LNCAP (cell line): ENCODE measurements around the gene AQP1.

Experiments used
- TF ChIP-seq, protein P1 (sequence below): fragments of 450-650 bp; IDR thresholded peaks from 2 replicates; pipeline ENCODE4 v1.5.1; 2017; ENCODE audit warnings: mild to moderate bottlenecking

The AQP1 gene

DNA sequence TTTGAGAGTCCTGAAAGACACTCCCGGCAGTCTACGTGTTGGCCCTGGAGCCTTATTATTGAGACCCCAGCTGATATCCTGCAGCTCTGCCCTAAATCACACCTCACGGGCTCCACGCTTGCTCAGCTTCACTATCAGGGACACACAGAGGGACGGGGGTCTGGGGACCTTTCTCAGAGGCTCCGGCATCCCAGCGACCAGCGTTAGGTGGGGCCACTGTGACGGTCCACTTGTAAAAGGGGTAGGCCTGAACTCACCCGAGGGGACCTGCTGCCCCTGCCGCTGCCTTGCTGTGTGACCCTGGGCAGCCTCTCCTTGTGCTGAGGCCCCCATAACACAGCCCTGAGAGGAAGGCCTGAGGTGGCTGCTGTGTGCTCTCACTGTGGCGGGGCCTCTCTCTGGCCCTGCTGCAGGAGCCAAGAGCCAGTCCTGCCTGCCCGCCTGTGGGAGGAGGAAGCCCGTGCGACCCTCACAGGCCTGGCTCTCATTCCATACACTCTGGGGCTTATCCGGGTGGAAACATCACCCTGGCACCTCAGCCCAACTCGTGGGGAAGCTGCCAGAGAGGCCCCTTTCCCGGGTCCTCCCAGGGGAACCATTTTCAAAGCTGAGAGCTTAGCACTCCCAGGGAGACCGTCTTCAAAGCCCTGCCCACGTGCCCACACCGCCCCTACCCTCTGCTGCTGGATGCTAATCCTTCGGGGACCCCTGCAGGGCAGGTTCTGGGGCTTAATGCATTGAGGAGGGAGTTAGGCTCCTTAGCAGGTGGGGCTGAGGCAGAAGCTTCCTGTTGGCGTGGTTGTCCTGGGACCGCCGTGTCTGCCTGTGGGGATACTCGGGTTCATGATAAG is 21.7 kb downstream of the AQP1 start:
- TF ChIP-seq, protein P1, sequence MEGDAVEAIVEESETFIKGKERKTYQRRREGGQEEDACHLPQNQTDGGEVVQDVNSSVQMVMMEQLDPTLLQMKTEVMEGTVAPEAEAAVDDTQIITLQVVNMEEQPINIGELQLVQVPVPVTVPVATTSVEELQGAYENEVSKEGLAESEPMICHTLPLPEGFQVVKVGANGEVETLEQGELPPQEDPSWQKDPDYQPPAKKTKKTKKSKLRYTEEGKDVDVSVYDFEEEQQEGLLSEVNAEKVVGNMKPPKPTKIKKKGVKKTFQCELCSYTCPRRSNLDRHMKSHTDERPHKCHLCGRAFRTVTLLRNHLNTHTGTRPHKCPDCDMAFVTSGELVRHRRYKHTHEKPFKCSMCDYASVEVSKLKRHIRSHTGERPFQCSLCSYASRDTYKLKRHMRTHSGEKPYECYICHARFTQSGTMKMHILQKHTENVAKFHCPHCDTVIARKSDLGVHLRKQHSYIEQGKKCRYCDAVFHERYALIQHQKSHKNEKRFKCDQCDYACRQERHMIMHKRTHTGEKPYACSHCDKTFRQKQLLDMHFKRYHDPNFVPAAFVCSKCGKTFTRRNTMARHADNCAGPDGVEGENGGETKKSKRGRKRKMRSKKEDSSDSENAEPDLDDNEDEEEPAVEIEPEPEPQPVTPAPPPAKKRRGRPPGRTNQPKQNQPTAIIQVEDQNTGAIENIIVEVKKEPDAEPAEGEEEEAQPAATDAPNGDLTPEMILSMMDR, result no peak

DNA sequence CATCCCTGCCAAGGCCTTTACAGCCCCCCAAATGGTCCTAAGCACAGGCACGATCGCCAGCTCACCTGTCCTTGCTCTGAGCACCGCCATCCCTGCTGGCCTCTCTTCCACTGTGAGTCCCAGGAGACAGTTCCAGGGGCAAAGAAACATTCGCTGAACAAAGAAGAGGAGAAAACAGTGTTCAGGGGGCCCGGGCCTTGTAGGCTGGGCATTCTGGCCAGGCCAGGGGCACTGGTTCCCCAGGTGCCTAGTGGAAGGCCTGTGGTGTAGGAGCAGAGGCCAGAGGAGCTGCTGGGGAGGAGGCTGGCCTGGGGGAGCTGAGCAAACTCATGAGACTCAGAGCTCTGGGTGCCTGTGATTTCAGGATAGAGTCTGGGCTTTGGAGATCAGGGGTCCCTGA is 22.6 kb downstream of the AQP1 start:
- TF ChIP-seq, protein P1, result no peak

DNA sequence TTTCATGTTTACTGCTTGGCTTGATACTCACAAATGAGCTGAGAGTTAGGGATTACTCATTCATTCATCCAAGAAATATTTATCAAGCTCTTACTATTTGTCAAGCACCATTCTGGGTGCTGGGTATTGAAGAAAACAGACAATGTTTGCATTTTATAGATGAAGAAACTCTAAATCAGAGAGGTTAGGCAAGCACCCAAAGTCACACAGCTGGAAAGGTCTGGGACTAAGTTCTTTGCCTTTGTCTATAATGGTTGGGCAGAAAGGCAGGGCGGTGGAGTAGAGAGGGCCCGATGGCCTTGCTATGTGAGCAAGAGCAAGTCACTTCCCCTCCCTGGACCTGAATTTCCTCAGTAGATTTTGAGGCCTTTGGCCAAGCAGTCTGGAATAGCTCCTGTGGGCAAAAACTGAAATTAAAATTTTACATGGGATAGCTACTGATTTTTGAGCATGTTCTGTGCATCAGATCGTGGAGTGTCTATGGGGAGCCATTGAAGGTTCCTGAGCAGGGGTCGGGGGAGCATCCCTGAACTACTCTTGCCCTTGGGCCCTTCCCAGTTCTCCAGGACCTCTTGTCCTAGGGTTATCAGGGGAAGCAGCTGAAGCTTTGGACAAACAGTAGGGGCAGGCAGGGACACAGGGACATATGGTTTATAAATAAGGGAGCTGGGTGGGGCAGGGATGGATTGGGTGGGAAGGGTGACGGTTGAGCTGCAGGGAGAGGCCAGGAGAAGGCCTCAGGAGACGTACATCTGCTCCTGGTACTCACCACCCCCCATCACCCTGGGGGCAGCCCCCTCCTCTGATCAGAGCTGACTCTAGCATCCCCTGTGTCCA is 23.3 kb downstream of the AQP1 start:
- TF ChIP-seq, protein P1, result no peak

- TF ChIP-seq, protein P1, result no peak
Observed at GRCh38 chr7:30935569-30935877, 23.9 kb downstream of the AQP1 start.

- TF ChIP-seq, protein P1, result no peak
Observed at GRCh38 chr7:30936650-30937245, 25.1 kb downstream of the AQP1 start.

DNA sequence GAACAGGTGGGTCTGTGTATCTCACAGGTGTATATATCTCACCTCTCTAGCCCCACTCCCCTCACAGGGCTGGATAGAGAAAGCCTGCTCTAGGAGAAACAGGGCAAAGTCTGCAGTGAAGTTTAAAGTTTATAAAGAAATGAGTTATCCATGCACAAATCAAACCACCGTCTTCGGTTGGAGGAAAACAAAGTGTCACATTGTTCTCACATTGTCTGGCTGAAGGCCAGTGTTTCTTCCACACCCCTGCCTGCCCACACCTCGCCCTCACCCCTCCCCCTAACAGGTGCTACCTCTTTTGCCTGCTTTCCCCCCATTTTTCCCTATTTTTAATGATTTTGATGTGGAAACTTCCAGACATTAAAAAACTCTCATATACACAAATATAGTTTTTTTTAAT is 25.8 kb downstream of the AQP1 start:
- TF ChIP-seq, protein P1, result no peak

- TF ChIP-seq, protein P1, result peak; percentile 97
Observed at GRCh38 chr7:30938435-30939316, 27.0 kb downstream of the AQP1 start.
